NCI-H748 (cell line): ENCODE results near the gene ST3GAL2.

ENCODE experiments used
- DNase-seq: peaks from one replicate; lab custom pipeline; 2025; ENCODE audit not compliant: unreplicated experiment; lab: John Stamatoyannopoulos, UW

ST3GAL2 gene

DNA sequence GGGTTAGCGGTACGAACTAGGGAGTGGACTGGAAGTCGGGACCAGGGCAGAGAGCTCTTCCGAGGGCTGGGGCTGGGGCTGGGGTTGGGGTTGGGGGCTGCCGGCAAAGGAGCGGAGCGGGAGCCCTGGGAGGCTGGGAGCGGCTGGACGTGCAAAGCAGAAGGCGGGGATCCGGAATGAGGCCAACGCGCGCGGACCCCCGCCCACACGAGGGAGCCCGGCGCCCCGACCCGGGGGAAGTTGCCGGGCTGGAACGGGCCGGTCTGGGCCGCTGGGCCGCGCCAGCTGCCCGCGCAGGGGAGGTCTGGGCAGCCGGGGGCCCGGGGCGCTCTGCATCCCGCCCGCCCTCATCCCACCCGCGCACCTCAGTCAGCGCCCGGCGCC lies 323 bp downstream of the ST3GAL2 start:
- peak; percentile 29 for DNase-seq

GRCh38 chr16:70437582-70438557 lies 1.0 kb downstream of the ST3GAL2 start:
- DNase-seq: peak; percentile 18

GRCh38 chr16:70437017-70437581 lies 1.8 kb downstream of the ST3GAL2 start:
- DNase-seq: no peak

GRCh38 chr16:70434484-70435260 lies 4.2 kb downstream of the ST3GAL2 start:
- no peak for DNase-seq

GRCh38 chr16:70433458-70434103 lies 5.3 kb downstream of the ST3GAL2 start:
- no peak for DNase-seq

- no peak for DNase-seq
These were observed 6.0 kb downstream of the ST3GAL2 start for GRCh38 chr16:70432723-70433457.

DNA sequence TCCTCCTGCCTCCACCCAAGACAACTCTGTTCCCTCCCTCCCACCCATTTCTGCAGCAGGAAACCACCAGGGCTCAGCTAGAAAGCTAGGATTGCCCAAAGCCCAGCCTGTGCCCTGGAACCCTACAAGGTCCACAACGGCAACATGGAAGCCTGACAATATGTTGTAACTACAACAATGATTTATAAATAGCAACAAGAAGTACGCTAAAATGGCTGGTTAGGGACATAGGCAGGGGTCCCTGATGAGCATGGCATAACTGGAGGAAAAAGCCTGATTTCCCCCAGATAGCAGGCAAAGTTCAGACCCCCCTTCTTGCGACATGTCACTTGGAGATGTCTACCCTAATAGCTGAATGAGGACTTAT lies 6.6 kb downstream of the ST3GAL2 start:
- DNase-seq: no peak

- DNase-seq: no peak
These were observed 8.0 kb downstream of the ST3GAL2 start for GRCh38 chr16:70430667-70431536.

DNA sequence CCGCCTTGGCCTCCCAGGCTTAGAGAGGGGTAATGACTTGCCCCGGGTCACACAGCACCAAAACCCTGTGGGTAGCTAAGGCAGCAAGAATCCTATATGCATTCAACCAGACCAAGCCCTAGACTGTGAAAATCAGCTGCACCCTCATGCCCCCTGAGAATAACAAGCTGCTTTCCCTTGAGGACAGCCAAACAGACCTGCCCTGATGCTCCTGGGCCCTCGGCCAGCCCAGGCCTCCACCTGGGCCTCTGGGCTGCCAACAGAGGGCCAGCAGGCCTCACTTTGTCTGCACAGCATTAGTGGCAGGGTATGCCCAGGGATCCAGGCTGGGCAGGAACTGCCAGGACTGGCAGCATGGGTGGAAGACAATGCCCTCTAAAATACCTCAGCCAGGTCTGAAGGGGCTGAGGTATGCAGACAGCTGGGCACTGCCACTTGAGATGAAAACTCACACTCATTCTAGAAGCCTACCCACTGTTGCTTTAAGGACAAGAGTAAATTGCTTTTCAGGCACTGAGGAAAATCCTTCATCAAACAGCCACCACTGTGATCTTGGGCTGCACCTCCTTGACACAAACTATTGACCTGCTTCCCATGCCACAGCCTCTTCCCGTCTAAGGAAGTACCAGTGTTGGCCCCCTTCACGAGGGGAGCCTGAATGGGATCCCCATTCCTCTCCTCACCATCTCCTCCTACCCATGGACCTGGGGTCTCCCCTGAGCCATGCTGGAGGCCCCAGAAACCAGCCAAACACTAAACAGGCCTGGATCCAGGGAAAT lies 8.8 kb downstream of the ST3GAL2 start:
- no peak for DNase-seq

DNA sequence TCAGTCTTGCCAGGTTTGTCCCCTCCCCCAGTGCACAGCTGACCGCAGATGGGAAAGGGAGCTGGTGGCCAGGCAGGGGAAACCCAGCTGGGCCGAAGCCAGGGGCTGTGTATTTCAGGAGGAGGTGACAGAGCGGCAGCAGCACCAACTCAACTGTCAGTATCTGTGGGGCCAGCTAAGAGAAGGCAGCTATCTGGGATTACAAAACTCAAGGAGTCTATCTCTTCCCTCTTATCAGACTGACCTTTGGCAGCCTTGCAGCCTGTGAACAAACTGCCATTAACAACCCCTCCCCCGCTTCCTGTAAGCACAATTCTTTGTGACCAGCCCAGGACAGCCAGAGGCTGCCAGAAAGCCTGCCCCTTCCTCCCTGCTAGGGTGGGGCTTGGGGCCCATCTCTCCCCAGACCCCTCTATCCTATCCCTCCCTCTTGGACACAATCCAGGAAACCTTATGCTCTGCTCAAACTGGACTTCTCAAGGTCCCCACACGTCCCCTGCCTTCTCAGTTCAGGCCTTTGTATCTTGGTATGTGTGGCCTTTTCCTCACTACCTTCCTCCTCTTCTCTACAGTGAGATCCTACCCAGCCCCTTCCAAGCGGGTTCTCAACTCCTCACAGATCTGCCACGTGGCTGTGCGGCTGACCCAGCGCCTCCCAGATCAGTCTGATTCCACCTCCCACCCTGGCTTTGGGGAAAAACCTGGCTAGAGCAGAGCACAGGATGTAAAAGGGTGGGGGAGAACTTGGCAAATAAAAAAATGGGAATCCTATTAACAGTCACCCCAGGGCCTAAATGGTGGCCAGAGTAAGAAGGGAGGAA lies 10.5 kb downstream of the ST3GAL2 start:
- DNase-seq: no peak

- DNase-seq: no peak
These were observed 11.1 kb downstream of the ST3GAL2 start for GRCh38 chr16:70427786-70428177.

DNA sequence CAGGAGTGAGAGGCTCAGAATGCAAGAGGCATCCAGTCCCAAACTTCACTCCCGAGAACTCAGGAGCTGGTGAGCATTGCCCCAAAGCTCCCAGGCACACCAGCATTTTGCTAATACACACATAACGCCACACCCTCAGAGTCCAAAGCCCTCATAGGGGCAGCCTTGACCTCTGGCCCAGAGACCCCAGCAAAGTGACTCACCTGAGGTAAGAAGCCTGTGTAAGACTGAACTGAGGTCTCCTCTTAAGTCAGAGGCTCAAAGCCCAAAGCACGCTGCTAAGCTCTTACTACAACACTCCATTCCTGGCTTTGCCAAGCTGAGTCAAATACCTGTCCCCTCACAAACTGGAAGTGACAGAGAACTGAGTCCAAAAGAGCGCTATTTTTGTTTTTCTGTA lies 16.4 kb downstream of the ST3GAL2 start:
- DNase-seq: no peak

DNA sequence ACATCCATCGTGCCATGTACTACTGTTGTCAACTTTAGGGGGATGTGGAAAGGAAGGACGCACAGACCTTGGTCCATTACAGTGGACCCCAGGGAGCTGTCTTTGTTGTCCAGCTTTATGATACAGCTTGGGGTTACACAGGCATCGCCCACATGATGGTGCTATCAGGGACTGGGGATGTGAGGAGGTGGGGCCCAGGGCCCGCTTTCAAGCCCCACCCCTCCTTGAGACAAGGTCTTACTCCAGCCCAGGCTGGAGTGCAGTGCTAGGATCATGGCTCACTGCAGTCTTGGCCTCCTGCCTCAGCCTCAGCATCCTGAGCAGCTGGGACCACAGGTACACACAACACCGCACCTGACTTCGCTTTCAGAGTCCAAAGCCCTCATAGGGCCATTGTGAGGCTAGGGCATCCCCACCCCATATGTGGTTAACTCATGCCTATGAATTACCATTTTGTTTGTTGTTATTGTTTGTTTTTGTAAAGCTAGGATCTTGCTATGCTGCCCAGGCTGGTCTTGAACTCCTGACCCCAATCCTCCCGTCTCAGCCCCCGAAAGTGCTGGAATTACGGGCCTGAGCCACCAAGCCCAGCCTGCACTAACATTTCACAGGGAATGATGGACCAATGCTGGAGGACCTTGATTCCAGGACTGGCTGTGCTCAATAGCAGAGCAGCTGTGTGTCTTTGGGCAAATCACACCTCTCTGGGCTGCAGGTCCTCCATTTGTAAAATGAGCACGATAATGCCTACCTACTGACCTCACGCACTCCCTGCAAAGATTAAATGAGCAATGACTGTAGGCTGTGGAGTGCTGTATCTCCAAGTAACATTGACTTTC lies 17.2 kb downstream of the ST3GAL2 start:
- DNase-seq: no peak

DNA sequence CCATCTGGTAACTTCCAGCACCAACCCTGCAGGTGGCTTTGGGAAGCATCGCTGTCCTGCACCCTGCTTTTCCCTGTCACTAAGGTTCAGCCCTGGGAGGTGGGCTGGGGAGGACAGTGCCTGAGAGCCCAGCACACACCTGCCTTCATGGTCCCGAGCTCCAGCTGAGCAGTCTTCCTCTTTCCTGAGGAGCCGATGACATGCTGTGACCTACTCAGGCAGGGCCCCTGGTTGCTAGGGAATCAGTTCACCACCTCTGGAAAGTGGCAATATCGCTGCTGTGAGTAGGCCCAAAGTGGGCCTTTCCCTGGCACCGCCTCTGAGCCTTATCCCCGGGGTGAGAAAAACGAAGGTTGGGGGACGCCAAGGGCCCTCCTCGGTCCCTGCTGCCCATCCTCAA lies 17.9 kb downstream of the ST3GAL2 start:
- DNase-seq: no peak

- no peak for DNase-seq
These were observed 19.2 kb downstream of the ST3GAL2 start for GRCh38 chr16:70419384-70420327.

DNA sequence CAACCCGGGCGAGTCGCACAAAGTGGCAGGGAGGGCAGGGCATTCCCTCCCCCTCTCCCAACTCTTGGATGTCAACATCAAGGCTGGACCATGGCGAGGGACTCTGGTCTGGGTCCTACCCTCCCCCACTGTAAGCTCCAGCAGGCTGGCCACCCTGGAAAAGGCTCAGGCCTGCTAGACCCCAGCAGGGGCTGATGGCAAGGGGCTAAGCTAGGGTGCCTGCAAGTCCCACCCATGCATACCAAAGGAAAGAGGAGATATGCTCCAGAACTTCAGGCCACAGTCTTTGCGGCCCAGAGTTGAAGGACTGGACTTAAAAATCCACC lies 19.9 kb downstream of the ST3GAL2 start:
- no peak for DNase-seq
